Adipocyte (in vitro differentiated cells): Measurements from ENCODE around the gene CCDC27.
"Not testable (repeated sequence)": the region's sequence is repeated elsewhere in the genome, so short reads cannot be mapped to it uniquely, and the experiment has no call there.

Experiments used
- DNase-seq: peaks from one replicate; pipeline ENCODE4 v3.0.0-alpha.2; 2015; ENCODE audit warnings: low read depth
- H3K27me3 ChIP-seq: replicated peaks from 2 replicates; pipeline ENCODE4 v1.7.0; 2013; ENCODE audit warnings: mild to moderate bottlenecking, low read length, moderate library complexity; ENCODE audit not compliant: control insufficient read depth, insufficient read depth
- H3K36me3 ChIP-seq: 2 replicates; pipeline ENCODE4 v1.7.0; 2013; ENCODE audit warnings: low read length, mild to moderate bottlenecking, moderate library complexity; ENCODE audit not compliant: control insufficient read depth, insufficient read depth, severe bottlenecking
- H3K4me1 ChIP-seq: 2 replicates; pipeline ENCODE4 v1.7.0; 2013; ENCODE audit warnings: mild to moderate bottlenecking, low read length, moderate library complexity; ENCODE audit not compliant: control insufficient read depth, insufficient read depth
- H3K4me3 ChIP-seq: 2 replicates; pipeline ENCODE4 v1.7.0; 2013; ENCODE audit warnings: mild to moderate bottlenecking, low read length, moderate library complexity
- H3K9ac ChIP-seq: 2 replicates; pipeline ENCODE4 v1.7.0; 2013; ENCODE audit warnings: mild to moderate bottlenecking, low read length, moderate library complexity
- H3K9me3 ChIP-seq: 2 replicates; pipeline ENCODE4 v1.7.0; 2013; ENCODE audit warnings: mild to moderate bottlenecking, low read length, moderate library complexity; ENCODE audit not compliant: control insufficient read depth

The CCDC27 gene

GRCh38 chr1:3722846-3723245 lies 29.4 kb upstream of the CCDC27 start:
- no peaks in the 10 kb centered on the region for H3K4me1 ChIP-seq
- no peak overlapping the region for H3K4me3 ChIP-seq
- H3K36me3 ChIP-seq: no peaks in the 10 kb centered on the region
- H3K27me3 ChIP-seq: peaks cover 18% of the 10 kb centered on the region
- DNase-seq: no peak
- no peak overlapping the region for H3K9ac ChIP-seq
- H3K9me3 ChIP-seq: no peaks in the 10 kb centered on the region

GRCh38 chr1:3724416-3725030 lies 27.7 kb upstream of the CCDC27 start:
- peak; percentile 86 for DNase-seq
- H3K27me3 ChIP-seq: peaks cover 15% of the 10 kb centered on the region
- not testable (repeated sequence) for H3K4me1 ChIP-seq, H3K4me3 ChIP-seq, H3K9me3 ChIP-seq, H3K9ac ChIP-seq, H3K36me3 ChIP-seq

GRCh38 chr1:3725366-3725765 lies 26.9 kb upstream of the CCDC27 start:
- Histone ChIP-seq H3K36me3 (no peaks in the 10 kb centered on the region), H3K4me3 (no peak overlapping the region), H3K9ac (no peak overlapping the region), H3K9me3 (no peaks in the 10 kb centered on the region), H3K27me3 (peaks cover 22% of the 10 kb centered on the region), H3K4me1 (no peaks in the 10 kb centered on the region)
- no peak for DNase-seq

- Histone ChIP-seq H3K9ac (no peak overlapping the region), H3K27me3 (peaks cover 37% of the 10 kb centered on the region), H3K4me1 (no peaks in the 10 kb centered on the region), H3K9me3 (no peaks in the 10 kb centered on the region), H3K36me3 (no peaks in the 10 kb centered on the region), H3K4me3 (no peak overlapping the region)
- DNase-seq: peak; percentile 31
Observed at GRCh38 chr1:3727042-3727824, 25.0 kb upstream of the CCDC27 start.

GRCh38 chr1:3727825-3728776 lies 24.1 kb upstream of the CCDC27 start:
- DNase-seq: no peak
- no peak overlapping the region for H3K4me3 ChIP-seq
- no peaks in the 10 kb centered on the region for H3K9me3 ChIP-seq
- no peaks in the 10 kb centered on the region for H3K4me1 ChIP-seq
- H3K27me3 ChIP-seq: peaks cover 40% of the 10 kb centered on the region
- no peaks in the 10 kb centered on the region for H3K36me3 ChIP-seq
- H3K9ac ChIP-seq: no peak overlapping the region

GRCh38 chr1:3729594-3730542 lies 22.4 kb upstream of the CCDC27 start:
- no peaks in the 10 kb centered on the region for H3K4me1 ChIP-seq
- no peak overlapping the region for H3K4me3 ChIP-seq
- no peak for DNase-seq
- no peaks in the 10 kb centered on the region for H3K9me3 ChIP-seq
- H3K36me3 ChIP-seq: no peaks in the 10 kb centered on the region
- H3K9ac ChIP-seq: no peak overlapping the region
- H3K27me3 ChIP-seq: peaks cover 40% of the 10 kb centered on the region

GRCh38 chr1:3730543-3731247 lies 21.6 kb upstream of the CCDC27 start:
- H3K4me3 ChIP-seq: no peak overlapping the region
- no peak for DNase-seq
- H3K36me3 ChIP-seq: no peaks in the 10 kb centered on the region
- H3K4me1 ChIP-seq: no peaks in the 10 kb centered on the region
- H3K9ac ChIP-seq: no peak overlapping the region
- H3K27me3 ChIP-seq: peaks cover 40% of the 10 kb centered on the region
- H3K9me3 ChIP-seq: no peaks in the 10 kb centered on the region

- peaks cover 40% of the 10 kb centered on the region for H3K27me3 ChIP-seq
- no peak overlapping the region for H3K9ac ChIP-seq
- no peak overlapping the region for H3K4me3 ChIP-seq
- H3K36me3 ChIP-seq: peaks cover 8% of the 10 kb centered on the region
- H3K9me3 ChIP-seq: no peaks in the 10 kb centered on the region
- no peak for DNase-seq
- H3K4me1 ChIP-seq: no peaks in the 10 kb centered on the region
Observed at GRCh38 chr1:3731583-3732433, 20.4 kb upstream of the CCDC27 start.

- Histone ChIP-seq H3K9me3 (no peaks in the 10 kb centered on the region), H3K4me3 (no peak overlapping the region), H3K4me1 (no peaks in the 10 kb centered on the region), H3K27me3 (peaks cover 40% of the 10 kb centered on the region), H3K36me3 (peaks cover 14% of the 10 kb centered on the region), H3K9ac (no peak overlapping the region)
- no peak for DNase-seq
Observed at GRCh38 chr1:3732434-3733093, 19.7 kb upstream of the CCDC27 start.
